DMS53 treated with DMSO at 0.1 percent for 48 hours (cell line): ENCODE data around the gene MATN1.

Experiments
- DNase-seq: peaks from one replicate; lab custom pipeline; 2025; ENCODE audit not compliant: unreplicated experiment; lab: John Stamatoyannopoulos, UW

Gene MATN1

GRCh38 chr1:30719406-30720270, 3.7 kb downstream of the MATN1 start:
- DNase-seq, result no peak

- peak; percentile 84 for DNase-seq
Measured at GRCh38 chr1:30718636-30719405, 4.6 kb downstream of the MATN1 start.

GRCh38 chr1:30718091-30718635, 5.2 kb downstream of the MATN1 start:
- peak; percentile 84 for DNase-seq

- DNase-seq, result no peak
Measured at GRCh38 chr1:30716646-30717045, 6.7 kb downstream of the MATN1 start.

GRCh38 chr1:30715886-30716285, 7.5 kb downstream of the MATN1 start:
- no peak for DNase-seq

- DNase-seq, result no peak
Measured at GRCh38 chr1:30715216-30715615, 8.2 kb downstream of the MATN1 start.

GRCh38 chr1:30714536-30715090, 8.8 kb downstream of the MATN1 start:
- no peak for DNase-seq

GRCh38 chr1:30714025-30714424, 9.4 kb downstream of the MATN1 start:
- no peak for DNase-seq

- no peak for DNase-seq
Measured at GRCh38 chr1:30713311-30713710, 10.1 kb downstream of the MATN1 start.

GRCh38 chr1:30712583-30712982, 10.8 kb downstream of the MATN1 start:
- DNase-seq, result no peak

GRCh38 chr1:30710407-30710806, 13.0 kb downstream of the MATN1 start:
- no peak for DNase-seq

GRCh38 chr1:30708361-30708728, 15.0 kb downstream of the MATN1 start:
- no peak for DNase-seq

GRCh38 chr1:30707412-30708360, 15.7 kb downstream of the MATN1 start:
- peak; percentile 56 for DNase-seq

GRCh38 chr1:30706528-30706927, 16.9 kb downstream of the MATN1 start:
- DNase-seq, result no peak

- no peak for DNase-seq
Measured at GRCh38 chr1:30705698-30706097, 17.7 kb downstream of the MATN1 start.

- DNase-seq, result no peak
Measured at GRCh38 chr1:30704765-30705509, 18.4 kb downstream of the MATN1 start.

GRCh38 chr1:30704271-30704670, 19.1 kb downstream of the MATN1 start:
- no peak for DNase-seq

GRCh38 chr1:30702823-30703222, 20.6 kb downstream of the MATN1 start:
- no peak for DNase-seq

GRCh38 chr1:30701258-30701633, 22.1 kb downstream of the MATN1 start:
- DNase-seq, result no peak
